ENCODE measurements around the gene C10orf105. TPM values are rescaled to one million over a fixed set of nuclear protein-coding genes. Genes with fewer than 3 reads are reported as not detected.

Gene C10orf105
- total and polyA plus RNA-seq, 2 of the 8 experiments (the other 6 are each of a cell fraction or from before 2014, with no cell fraction given), result 0.71 to 0.73 TPM

GRCh38 chr10:71685554-71686232, 33.9 kb downstream of the C10orf105 start:
- Histone ChIP-seq H4K20me1 (replicated peaks in 1 of 2; ENCODE audit: control insufficient read depth in 1 of 2, insufficient read depth in 2 of 2, low read length in 2 of 2) (no peaks in the 10 kb centered on the region), H3K79me1 (ENCODE audit: low read depth, low read length) (no peaks in the 10 kb centered on the region), H3K79me2 (ENCODE audit: control insufficient read depth in 1 of 2, insufficient read depth in 2 of 2, low read length in 2 of 2) (no peaks in the 10 kb centered on the region), H3K23ac (ENCODE audit: insufficient read length) (no peak overlapping the region), H4K91ac (replicated peaks; ENCODE audit: insufficient read length, low read length) (peak overlapping the region; percentile 36), H3K14ac (ENCODE audit: insufficient read length) (no peak overlapping the region), H3K4ac (replicated peaks; ENCODE audit: insufficient read length, low read depth, low read length) (peak overlapping the region; percentile 14), H3K4me3 (ENCODE audit: extremely low read depth in 1 of 4, insufficient read depth in 2 of 4, low read depth in 3 of 4, low read length in 4 of 4) (no peak overlapping the region), H2BK5ac (ENCODE audit: low read depth, low read length) (peak overlapping the region; percentile 37; the same call in 1 of the 2 replicates), H4K8ac (ENCODE audit: extremely low read depth, insufficient read depth, low read length) (peak overlapping the region; percentile 58), H2BK15ac (ENCODE audit: low read length) (peak overlapping the region; percentile 33; the same call in 1 of the 2 replicates), H3K56ac (replicated peaks; ENCODE audit: insufficient read length, low read depth, low read length) (no peak overlapping the region), H3K4me1 (replicated peaks in 1 of 4; ENCODE audit: control insufficient read depth in 3 of 4, insufficient read depth in 4 of 4, low read length in 3 of 4) (peaks cover 7 to 25% (median 9%) of the 10 kb centered on the region in 4 experiments), H3K9me3 (ENCODE audit: insufficient read depth in 2 of 2, low read depth in 1 of 2, low read length in 1 of 2) (peaks cover 0 to 2% of the 10 kb centered on the region in 2 experiments; a peak in 1 of 4 replicates), H2BK120ac (replicated peaks; ENCODE audit: low read depth, low read length) (no peak overlapping the region), H2AK5ac (ENCODE audit: low read depth, low read length) (peak overlapping the region; percentile 42; the same call in 1 of the 2 replicates), H3K23me2 (ENCODE audit: low read depth, low read length) (no peaks in the 10 kb centered on the region), H2BK20ac (ENCODE audit: low read length) (0 out of 2 replicates have a peak overlapping the region, but pooled peaks have one; percentile 55), H2BK12ac (ENCODE audit: low read depth, low read length) (peak overlapping the region; percentile 56; the same call in 1 of the 2 replicates), H3K27ac (ENCODE audit: low read depth, low read length) (0 out of 2 replicates have a peak overlapping the region, but pooled peaks have one; percentile 5), H4K5ac (ENCODE audit: insufficient read length, low read depth, low read length) (no peak overlapping the region), H3K4me2 (ENCODE audit: insufficient read depth in 1 of 2, low read depth in 2 of 2, low read length in 2 of 2) (peak overlapping the region in 1 of 2 experiments; percentile 16; a peak in 1 of 4 replicates), H3K27me3 (replicated peaks in 1 of 4; ENCODE audit: control insufficient read depth in 3 of 4, extremely low read depth in 1 of 4, insufficient read depth in 3 of 4, low read length in 3 of 4) (no peaks in the 10 kb centered on the region; a peak in 1 of 7 replicates), H2AFZ (ENCODE audit: low read length) (no peak overlapping the region), H3K36me3 (ENCODE audit: control insufficient read depth in 2 of 4, insufficient read depth in 4 of 4, low read length in 3 of 4) (no peaks in the 10 kb centered on the region), H3K18ac (ENCODE audit: extremely low read depth, low read length) (0 out of 2 replicates have a peak overlapping the region, but pooled peaks have one; percentile 66), H3K9ac (replicated peaks in 1 of 4; ENCODE audit: extremely low read depth in 1 of 4, low read depth in 3 of 4, low read length in 3 of 4) (no peak overlapping the region; a peak in 1 of 7 replicates)
- TF ChIP-seq E2F6 (IDR thresholded peaks at IDR 0.05) (0 out of 2 replicates have a peak, but pooled peaks have one; percentile 15), SAP30 (IDR thresholded peaks at IDR 0.05; ENCODE audit: insufficient read depth, insufficient replicate concordance, low read length) (no peak), GTF2F1 (IDR thresholded peaks at IDR 0.05; ENCODE audit: borderline replicate concordance, low read depth, low read length) (no peak), GABPA (IDR thresholded peaks at IDR 0.05; ENCODE audit: borderline replicate concordance, insufficient read depth, low read length) (no peak), POLR2AphosphoS5 (IDR thresholded peaks at IDR 0.05; ENCODE audit: low read depth, low read length) (no peak)
- DNase-seq (ENCODE audit: low read depth in 1 of 2, low spot score in 2 of 2), result no peak
- 75% methylated on average over 13 of the region's 13 CpGs; no CpG with 5 or more reads in 1 of the 2 experiments for WGBS, 2 experiments (ENCODE audit: extremely low coverage in 1 of 2, insufficient coverage in 1 of 2, insufficient read length in 1 of 2, insufficient replicate concordance in 2 of 2, low coverage in 1 of 2, low lambda C conversion rate in 2 of 2, missing lambda C conversion rate in 1 of 2)
- ChIA-PET POLR2A (ENCODE audit: partially characterized antibody) (interaction anchor here (0.9 to 1.2 kb wide), 3 partner anchors 9 to 24 kb away, joined by 3 read pairs; no protein-coding TSS in a partner anchor), CTCF (ENCODE audit: partially characterized antibody) (interaction anchor here (0.6 to 5.5 kb wide), 21 partner anchors 9 to 368 kb away, joined by 3 to 63 read pairs (median 5); partner anchors contain the start of gene SLC29A3)
- FAIRE-seq, result no peak
